ENCODE data around the gene RFX5.
"Not testable (repeated sequence)": the region's sequence is repeated elsewhere in the genome, so short reads cannot be mapped to it uniquely, and the experiment has no call there.

Gene RFX5

GRCh38 chr1:151346769-151347522 is at the start of gene RFX5:
TSS of gene RFX5 (minus strand) at chr1:151347252. CDS start at chr1:151346320, 932 bp downstream.
- DNase-seq (ENCODE audit: low spot score) = peak; percentile 99

- not testable (repeated sequence) for DNase-seq (ENCODE audit: low spot score)
Measured at GRCh38 chr1:151396265-151396664, 49.2 kb upstream of the RFX5 start.

- DNase-seq (ENCODE audit: low spot score) = no peak
Measured at GRCh38 chr1:151393583-151393982, 46.5 kb upstream of the RFX5 start.

- no peak for DNase-seq (ENCODE audit: low spot score)
Measured at GRCh38 chr1:151391079-151391563, 44.1 kb upstream of the RFX5 start.

- DNase-seq (ENCODE audit: low spot score) = not testable (repeated sequence)
Measured at GRCh38 chr1:151390221-151391078, 43.4 kb upstream of the RFX5 start.

- no peak for DNase-seq (ENCODE audit: low spot score)
Measured at GRCh38 chr1:151386002-151386401, 39.0 kb upstream of the RFX5 start.

- DNase-seq (ENCODE audit: low spot score) = no peak
Measured at GRCh38 chr1:151384584-151384983, 37.5 kb upstream of the RFX5 start.

- no peak for DNase-seq (ENCODE audit: low spot score)
Measured at GRCh38 chr1:151377150-151377884, 30.3 kb upstream of the RFX5 start.

GRCh38 chr1:151373196-151373595 is 26.1 kb upstream of the RFX5 start:
- no peak for DNase-seq (ENCODE audit: low spot score)

GRCh38 chr1:151372058-151372934 is 25.2 kb upstream of the RFX5 start, which contains the start of gene SELENBP1:
TSS of gene SELENBP1 (minus strand) at chr1:151372705. CDS start at chr1:151372641, 64 bp downstream.
- DNase-seq (ENCODE audit: low spot score) = no peak

GRCh38 chr1:151371370-151372057 is 24.5 kb upstream of the RFX5 start:
- no peak for DNase-seq (ENCODE audit: low spot score)

GRCh38 chr1:151370211-151370911 is 23.3 kb upstream of the RFX5 start:
- DNase-seq (ENCODE audit: low spot score) = no peak

GRCh38 chr1:151369621-151370048 is 22.6 kb upstream of the RFX5 start:
- no peak for DNase-seq (ENCODE audit: low spot score)

GRCh38 chr1:151369302-151369610 is 22.2 kb upstream of the RFX5 start:
- DNase-seq (ENCODE audit: low spot score) = no peak

GRCh38 chr1:151368393-151369301 is 21.6 kb upstream of the RFX5 start:
- DNase-seq (ENCODE audit: low spot score) = no peak

GRCh38 chr1:151367658-151368392 is 20.8 kb upstream of the RFX5 start:
- no peak for DNase-seq (ENCODE audit: low spot score)

- no peak for DNase-seq (ENCODE audit: low spot score)
Measured at GRCh38 chr1:151364996-151365395, 17.9 kb upstream of the RFX5 start.
